Measurements from ENCODE around the gene SLC36A2. TPM values are rescaled to one million over a fixed set of nuclear protein-coding genes. Genes with fewer than 3 reads are reported as not detected.

SLC36A2 gene
- total RNA-seq, 1 experiment from 2014 or later: not detected

- DNase-seq (ENCODE audit: low read depth, low spot score) (no peak), ATAC-seq (no peak)
- intact Hi-C loops (cut with micrococcal nuclease; ENCODE audit: unreplicated experiment): no loop called here
- in situ Hi-C loops (cut with HindIII; ENCODE audit: low pct_unique_long_range_greater_than_20kb, low sequenced_read_pairs): no loop called here
- no peaks in the 10 kb centered on the region; the same call in 1 of the 2 replicates for H3K27me3 ChIP-seq (ENCODE audit: control insufficient read depth, insufficient read depth, low read length)
- H3K27ac ChIP-seq (ENCODE audit: low read length): no peak overlapping the region
- H3K36me3 ChIP-seq (ENCODE audit: control insufficient read depth, insufficient read depth, low read length): no peaks in the 10 kb centered on the region
- POLR2A ChIA-PET: no interaction called here
- H3K4me1 ChIP-seq (ENCODE audit: control insufficient read depth, insufficient read depth, low read length): no peaks in the 10 kb centered on the region
- no peak overlapping the region for H3K4me3 ChIP-seq (ENCODE audit: low read depth in 2 of 2, low read length in 2 of 2)
- CTCF ChIA-PET: no interaction called here
- TF ChIP-seq TCF7L2 (IDR thresholded peaks at IDR 0.05; ENCODE audit: low read depth, low read length): no peak
- TF ChIP-seq POLR2AphosphoS5 (IDR thresholded peaks at IDR 0.05; ENCODE audit: low read depth, low read length): no peak
- no peak for TF ChIP-seq SIN3A (IDR thresholded peaks at IDR 0.05; ENCODE audit: borderline replicate concordance, insufficient read depth, low read depth, low read length)
- TF ChIP-seq CTCF (IDR thresholded peaks at IDR 0.05): no peak
- no peak for TF ChIP-seq REST (IDR thresholded peaks at IDR 0.05; ENCODE audit: insufficient read depth in 1 of 2, low read depth in 2 of 2, low read length in 1 of 2)
- BruUV-seq (replicated peaks): no TSS peak
- no peaks in the 10 kb centered on the region for H3K9me3 ChIP-seq (ENCODE audit: control insufficient read depth, insufficient read depth, low read depth, low read length)
Measured at GRCh38 chr5:151362970-151363369, 15.6 kb upstream of the SLC36A2 start.

GRCh38 chr5:151359391-151359790 is 12.0 kb upstream of the SLC36A2 start:
- no TSS peak for BruUV-seq (replicated peaks)
- intact Hi-C loops (cut with micrococcal nuclease; ENCODE audit: unreplicated experiment) (no loop called here), in situ Hi-C loops (cut with HindIII; ENCODE audit: low pct_unique_long_range_greater_than_20kb, low sequenced_read_pairs) (no loop called here)
- DNase-seq (ENCODE audit: low read depth, low spot score) (no peak), ATAC-seq (no peak)
- Histone ChIP-seq H3K9me3 (ENCODE audit: control insufficient read depth, insufficient read depth, low read depth, low read length) (no peaks in the 10 kb centered on the region), H3K27me3 (ENCODE audit: control insufficient read depth, insufficient read depth, low read length) (no peaks in the 10 kb centered on the region; the same call in 1 of the 2 replicates), H3K4me3 (ENCODE audit: low read depth in 2 of 2, low read length in 2 of 2) (no peak overlapping the region), H3K4me1 (ENCODE audit: control insufficient read depth, insufficient read depth, low read length) (no peaks in the 10 kb centered on the region), H3K36me3 (ENCODE audit: control insufficient read depth, insufficient read depth, low read length) (no peaks in the 10 kb centered on the region), H3K27ac (ENCODE audit: low read length) (no peak overlapping the region)
- TF ChIP-seq SIN3A (IDR thresholded peaks at IDR 0.05; ENCODE audit: borderline replicate concordance, insufficient read depth, low read depth, low read length) (no peak), CTCF (IDR thresholded peaks at IDR 0.05) (no peak), POLR2AphosphoS5 (IDR thresholded peaks at IDR 0.05; ENCODE audit: low read depth, low read length) (no peak), TCF7L2 (IDR thresholded peaks at IDR 0.05; ENCODE audit: low read depth, low read length) (no peak), REST (IDR thresholded peaks at IDR 0.05; ENCODE audit: insufficient read depth in 1 of 2, low read depth in 2 of 2, low read length in 1 of 2) (no peak)
- CTCF ChIA-PET: interaction anchor here (0.7 kb wide), 1 partner anchor 16 kb away, joined by 6 read pairs; no protein-coding TSS in a partner anchor
- POLR2A ChIA-PET: no interaction called here

Measured in Panc1 (cell line).